Aorta (tissue), 5 donors: ENCODE measurements around the gene PAX9. TPM values are rescaled to one million over a fixed set of nuclear protein-coding genes. Genes with fewer than 3 reads are reported as not detected.
A peak's percentile ranks its signal among the peaks of the same experiment; 100 is the strongest.

Experiments
- ATAC-seq: fragments of 200-7000 bp; cut with Tn5 transposase; one replicate; pipeline ENCODE4 v1.9.1; 2022; ENCODE audit warnings: moderate library complexity; ENCODE audit not compliant: low FRiP score
- DNase-seq, 2 donors: peaks; one replicate each; pipeline ENCODE4 v3.0.0-alpha.2; 2020
- H3K27ac ChIP-seq, 2 donors: one replicate each; pipeline ENCODE4 v1.5.1; 2013; ENCODE audit warnings: low read length in 2 of 2, mild to moderate bottlenecking in 2 of 2, moderate library complexity in 2 of 2, control low read depth in 1 of 2, inconsistent platforms in 1 of 2, low read depth in 1 of 2
- H3K27me3 ChIP-seq, 2 donors: one replicate each; pipeline ENCODE4 v1.6.1; 2013; ENCODE audit warnings: control low read depth in 1 of 2, low read length in 1 of 2, mild to moderate bottlenecking in 1 of 2, moderate library complexity in 1 of 2; ENCODE audit not compliant: insufficient read depth in 2 of 2, control insufficient read depth in 1 of 2
- H3K36me3 ChIP-seq, 2 donors: one replicate each; pipeline ENCODE4 v1.6.1; 2013; ENCODE audit warnings: control low read depth in 1 of 2, low read length in 1 of 2, mild to moderate bottlenecking in 1 of 2; ENCODE audit not compliant: insufficient read depth in 2 of 2, control insufficient read depth in 1 of 2
- H3K4me1 ChIP-seq, 2 donors: one replicate each; pipeline ENCODE4 v1.6.1; 2013; ENCODE audit warnings: low read length in 2 of 2, control low read depth in 1 of 2, mild to moderate bottlenecking in 1 of 2, moderate library complexity in 1 of 2; ENCODE audit not compliant: insufficient read depth in 2 of 2, control insufficient read depth in 1 of 2
- H3K4me3 ChIP-seq, 2 donors: one replicate each; pipeline ENCODE4 v1.5.1; 2013; ENCODE audit warnings: low read length in 2 of 2, control low read depth in 1 of 2, mild to moderate bottlenecking in 1 of 2
- H3K9me3 ChIP-seq: one replicate; pipeline ENCODE4 v1.6.1; 2013; ENCODE audit warnings: mild to moderate bottlenecking, low read length; ENCODE audit not compliant: control insufficient read depth
- WGBS, 2 donors: extraction: QIAGEN DNeasy Blood & Tissue Kit; methylation state at CpG; one replicate each; pipeline ENCODE4 v1.1.7; 2013; 5-methylcytosine and 5-hydroxymethylcytosine counted together
- intact Hi-C, 2 donors: fragments of 100-400 bp; cut with DNase I; formaldehyde crosslinking; loops; one replicate each; pipeline versions ENCODE4 v1.14.2 to v1.15.0; 2022
- long read RNA-seq, 2 donors: library from polyadenylated mRNA; unstranded; transcript quantifications; one replicate each; pipeline ENCODE4 v2.0.0, GENCODE V29; 2020 to 2021
- polyA plus RNA-seq, 2 donors: library from polyadenylated mRNA; stranded (reverse); fragments of 200-250 nt; gene quantifications; one replicate each; pipeline ENCODE4 v1.2.3, GENCODE V29; 2013
- total RNA-seq, 2 donors: library from RNA; stranded (reverse); fragmentation: NEBNext Ultra II Directional; extraction: Animal tissue kit (Norgen Biotek cat#: 25700); gene quantifications; one replicate each; pipeline ENCODE4 v1.2.1, GENCODE V29; 2021
- donor health status: healthy with polysubstance abuse.
- donor health status: Bipolar disorder and iron deficiency.
- donor health status: DM: no; HTN: no; CAD: no.
- donor health status: DM: no; HTN: no; CAD: no.
- donor health status: DM: yes; HTN: yes; CAD: no.

Gene PAX9
- total RNA-seq (1 to 10 TPM in 1 of 2 donors, under 1 TPM in 1; 0.48 to 3.4 TPM), polyA plus RNA-seq (under 1 TPM; 0.28 to 0.50 TPM)
- long read RNA-seq, donor 1, full-length matches to known transcripts, result 3 of 6 reads
- long read RNA-seq, donor 1, partial matches to known transcripts, result 1 of 6 reads
- long read RNA-seq, donor 1, other reads (novel, unspliced or antisense), result 2 of 6 reads
- long read RNA-seq, donor 2, result 0 reads

- Histone ChIP-seq H3K9me3 (no peaks in the 10 kb centered on the region), H3K27ac (no peak within 1 kb of the TSS), H3K4me1 (no peaks in the 10 kb centered on the region), H3K36me3 (no peaks in the 10 kb centered on the region), H3K4me3 (peak within 1 kb of the TSS; percentile 18 to 27), H3K27me3 (peaks cover 0 to 4% of the 10 kb centered on the region in 2 donors)
- peak; percentile 81 for ATAC-seq
- intact Hi-C loops, result loop anchor here in 1 of 2 donors (5.0 to 10.0 kb wide), 3 partner anchors 373 to 933 kb away; partner anchors contain the start of genes FOXA1, MIPOL1 and TTC6
- DNase-seq, result peak; percentile 76 to 92
- 1% methylated on average over 39 to 44 of the region's 44 CpGs for WGBS, 2 donors
Measured at GRCh38 chr14:36661506-36662257, at the start of gene PAX9. TSS of gene PAX9 (plus strand) at chr14:36661860. CDS start at chr14:36662090, 230 bp downstream.

GRCh38 chr14:36617824-36618223, 43.8 kb upstream of the PAX9 start:
- Histone ChIP-seq H3K36me3 (no peaks in the 10 kb centered on the region), H3K9me3 (no peaks in the 10 kb centered on the region), H3K27ac (no peak overlapping the region), H3K4me1 (no peaks in the 10 kb centered on the region), H3K4me3 (no peak overlapping the region), H3K27me3 (no peaks in the 10 kb centered on the region)
- ATAC-seq (peak; percentile 26), DNase-seq (no peak)
- intact Hi-C loops, result no loop called here
- WGBS, 2 donors, result 16 to 28% methylated on average over 5 of the region's 5 CpGs

- intact Hi-C loops, result no loop called here
- Histone ChIP-seq H3K4me3 (no peak overlapping the region), H3K27me3 (peaks cover 0 to 1% of the 10 kb centered on the region in 2 donors), H3K27ac (no peak overlapping the region), H3K4me1 (no peaks in the 10 kb centered on the region), H3K36me3 (no peaks in the 10 kb centered on the region), H3K9me3 (no peaks in the 10 kb centered on the region)
- DNase-seq (no peak), ATAC-seq (no peak)
- 6 to 10% methylated on average over 2 of the region's 2 CpGs for WGBS, 2 donors
Measured at GRCh38 chr14:36618641-36619040, 43.0 kb upstream of the PAX9 start.

DNA sequence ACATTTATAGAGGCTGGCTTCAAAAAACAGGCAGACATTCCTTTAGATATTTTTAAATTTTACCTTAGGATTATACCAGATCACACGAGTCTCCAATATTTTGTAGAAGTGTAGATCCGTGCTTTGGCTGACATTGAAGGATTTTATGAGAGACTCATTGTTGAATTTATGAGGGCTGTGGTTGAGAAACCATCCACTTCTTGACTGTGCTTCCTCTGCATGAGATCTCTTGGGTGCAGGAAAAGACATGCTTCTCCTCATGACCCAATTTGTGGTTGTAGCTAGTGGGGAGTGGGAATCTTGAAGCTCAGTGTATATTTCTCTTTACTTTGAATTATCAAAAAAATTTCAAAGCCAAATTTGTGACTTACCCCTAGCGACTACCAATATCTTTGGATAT, 42.5 kb upstream of the PAX9 start:
- Histone ChIP-seq H3K27ac (no peak overlapping the region), H3K4me1 (no peaks in the 10 kb centered on the region), H3K36me3 (no peaks in the 10 kb centered on the region), H3K27me3 (peaks cover 0 to 1% of the 10 kb centered on the region in 2 donors), H3K4me3 (no peak overlapping the region), H3K9me3 (no peaks in the 10 kb centered on the region)
- 47 to 57% methylated on average over 3 of the region's 3 CpGs for WGBS, 2 donors
- intact Hi-C loops, result no loop called here
- ATAC-seq, result no peak
- DNase-seq, result no peak

DNA sequence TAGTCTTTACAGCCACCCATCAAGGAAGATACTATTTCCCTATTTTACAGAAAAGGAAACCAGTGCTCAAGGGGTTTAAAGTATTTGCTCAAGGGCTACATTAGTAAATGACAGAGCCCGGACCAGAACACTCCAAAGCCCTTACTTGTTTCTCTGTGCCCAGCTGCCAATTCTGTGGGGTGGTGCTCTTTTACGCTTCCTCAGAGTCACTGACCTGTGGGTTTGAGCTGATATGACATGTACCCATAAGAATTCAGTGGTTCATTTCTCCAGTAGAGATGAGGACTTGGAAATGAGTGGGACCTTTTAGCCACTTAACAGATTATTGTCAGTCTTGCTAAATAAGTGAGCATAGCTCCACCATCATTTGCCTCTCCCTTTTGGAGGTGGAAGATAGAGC, 41.8 kb upstream of the PAX9 start:
- H3K36me3 ChIP-seq, result no peaks in the 10 kb centered on the region
- peaks cover 0 to 1% of the 10 kb centered on the region in 2 donors for H3K27me3 ChIP-seq
- no peaks in the 10 kb centered on the region for H3K4me1 ChIP-seq
- H3K4me3 ChIP-seq, result no peak overlapping the region
- intact Hi-C loops, result no loop called here
- no peak for ATAC-seq
- no peak overlapping the region for H3K27ac ChIP-seq
- no peaks in the 10 kb centered on the region for H3K9me3 ChIP-seq
- no peak for DNase-seq
- WGBS, 2 donors, result 75 to 76% methylated on average over 2 of the region's 2 CpGs

GRCh38 chr14:36625014-36625413, 36.6 kb upstream of the PAX9 start:
- Histone ChIP-seq H3K4me1 (no peaks in the 10 kb centered on the region), H3K27ac (no peak overlapping the region), H3K4me3 (no peak overlapping the region), H3K9me3 (no peaks in the 10 kb centered on the region), H3K36me3 (no peaks in the 10 kb centered on the region), H3K27me3 (peaks cover 0 to 3% of the 10 kb centered on the region in 2 donors)
- intact Hi-C loops, result no loop called here
- ATAC-seq, result no peak
- WGBS, 2 donors, result 81% methylated on average over 1 of the region's 1 CpG
- no peak for DNase-seq

GRCh38 chr14:36625436-36625835, 36.2 kb upstream of the PAX9 start:
- no peaks in the 10 kb centered on the region for H3K36me3 ChIP-seq
- no peaks in the 10 kb centered on the region for H3K9me3 ChIP-seq
- no peaks in the 10 kb centered on the region for H3K4me1 ChIP-seq
- no peak overlapping the region for H3K4me3 ChIP-seq
- H3K27ac ChIP-seq, result no peak overlapping the region
- ATAC-seq (no peak), DNase-seq (no peak)
- intact Hi-C loops, result no loop called here
- peaks cover 0 to 3% of the 10 kb centered on the region in 2 donors for H3K27me3 ChIP-seq
- WGBS, 2 donors, result 77 to 80% methylated on average over 4 of the region's 4 CpGs

- WGBS, 2 donors, result 64 to 80% methylated on average over 4 of the region's 4 CpGs
- ATAC-seq (no peak), DNase-seq (no peak)
- Histone ChIP-seq H3K36me3 (no peaks in the 10 kb centered on the region), H3K27ac (no peak overlapping the region), H3K4me3 (no peak overlapping the region), H3K9me3 (no peaks in the 10 kb centered on the region), H3K27me3 (peaks cover 0 to 3% of the 10 kb centered on the region in 2 donors), H3K4me1 (no peaks in the 10 kb centered on the region)
- intact Hi-C loops, result no loop called here
Measured at GRCh38 chr14:36626151-36626550, 35.5 kb upstream of the PAX9 start.

DNA sequence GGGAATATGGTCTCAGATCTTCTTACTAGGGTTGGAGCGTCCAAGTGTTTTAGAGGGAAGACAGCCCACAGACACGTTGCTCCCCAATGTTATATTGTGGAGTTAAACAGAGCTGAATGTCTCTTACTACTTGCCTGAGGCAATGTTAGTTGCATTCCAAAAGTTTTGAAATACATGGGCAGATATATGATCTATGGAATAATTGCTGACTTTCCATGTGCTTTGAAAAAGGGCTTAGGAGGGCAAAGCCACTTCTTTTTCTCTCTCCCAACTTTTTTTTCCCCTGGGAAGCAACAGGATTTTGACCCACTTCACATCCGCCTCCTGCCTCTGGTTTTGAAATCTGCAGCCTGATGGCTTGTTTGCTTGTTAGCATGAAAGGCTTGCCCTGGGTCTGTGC, 33.7 kb upstream of the PAX9 start:
- ATAC-seq (no peak), DNase-seq (no peak)
- WGBS, 2 donors, result 56 to 63% methylated on average over 3 of the region's 3 CpGs
- Histone ChIP-seq H3K27ac (no peak overlapping the region), H3K9me3 (no peaks in the 10 kb centered on the region), H3K27me3 (peaks cover 0 to 3% of the 10 kb centered on the region in 2 donors), H3K4me3 (no peak overlapping the region), H3K4me1 (no peaks in the 10 kb centered on the region), H3K36me3 (no peaks in the 10 kb centered on the region)
- intact Hi-C loops, result no loop called here
